HepG2 (cell line): Measurements from ENCODE around the gene FGF2. TPM values are rescaled to one million over a fixed set of nuclear protein-coding genes. Genes with fewer than 3 reads are reported as not detected.

ENCODE experiments used
- AGO2 ChIP-seq: fragments of 200-400 bp; formaldehyde crosslinking; optimal IDR thresholded peaks from 2 replicates; pipeline ENCODE3; 2017; ENCODE audit warnings: mild to moderate bottlenecking, low read depth, low read length, moderate library complexity
- AHR ChIP-seq: IDR thresholded peaks from 2 replicates; pipeline ENCODE4 v1.6.1; 2018; ENCODE audit warnings: missing genetic modification reagents, missing compliant biosample characterization
- CTCF ChIP-seq: sonication (generic); formaldehyde crosslinking; IDR thresholded peaks from 2 replicates; pipeline ENCODE4 v1.5.0; 2020; ENCODE audit warnings: mild to moderate bottlenecking, missing genetic modification reagents, moderate library complexity
- KLF16 ChIP-seq, 2 experiments: sonication (generic) in 1 of 2; formaldehyde crosslinking in 1 of 2; IDR thresholded peaks; 2 replicates each; pipeline versions ENCODE4 v1.6.1 to v1.8.0; 2016 to 2023; ENCODE audit warnings: missing genetic modification reagents in 2 of 2, missing compliant biosample characterization in 1 of 2
- NCOA5 ChIP-seq: sonication (generic); formaldehyde crosslinking; IDR thresholded peaks from 2 replicates; pipeline ENCODE4 v1.4.0; 2020; ENCODE audit warnings: missing genetic modification reagents
- NFIB ChIP-seq: sonication (generic); formaldehyde crosslinking; IDR thresholded peaks from 2 replicates; pipeline ENCODE4 v1.9.0; 2021; ENCODE audit warnings: missing genetic modification reagents, mild to moderate bottlenecking, borderline replicate concordance
- RAD51 ChIP-seq: fragments of 450-650 bp; IDR thresholded peaks from 2 replicates; pipeline ENCODE4 v1.6.1; 2016; ENCODE audit warnings: borderline replicate concordance
- ZBTB25 ChIP-seq: IDR thresholded peaks from 2 replicates; pipeline ENCODE4 v1.6.1; 2018; ENCODE audit warnings: missing genetic modification reagents
- ZBTB37 ChIP-seq: sonication (generic); formaldehyde crosslinking; IDR thresholded peaks from 2 replicates; pipeline ENCODE4 v1.4.0; 2020; ENCODE audit warnings: mild to moderate bottlenecking, missing genetic modification reagents
- ZFP1 ChIP-seq: IDR thresholded peaks from 2 replicates; pipeline ENCODE4 v1.6.1; 2016
- ZNF234 ChIP-seq: sonication (generic); formaldehyde crosslinking; conservative IDR thresholded peaks from 2 replicates; pipeline ENCODE4 v1.5.1; 2020; ENCODE audit warnings: mild to moderate bottlenecking, missing genetic modification reagents
- ZNF496 ChIP-seq: sonication (generic); formaldehyde crosslinking; IDR thresholded peaks from 2 replicates; pipeline ENCODE4 v1.8.1; 2023; ENCODE audit warnings: mild to moderate bottlenecking, moderate library complexity, missing genetic modification reagents; ENCODE audit not compliant: insufficient replicate concordance
- ZNF549 ChIP-seq: sonication (generic); formaldehyde crosslinking; IDR thresholded peaks from 2 replicates; pipeline ENCODE4 v1.5.0; 2020; ENCODE audit warnings: missing genetic modification reagents
- ZNF678 ChIP-seq: sonication (generic); formaldehyde crosslinking; IDR thresholded peaks from 2 replicates; pipeline ENCODE4 v1.4.0; 2020; ENCODE audit warnings: mild to moderate bottlenecking, missing genetic modification reagents
- ZNF878 ChIP-seq: sonication (generic); formaldehyde crosslinking; IDR thresholded peaks from 2 replicates; pipeline ENCODE4 v1.8.1; 2023; ENCODE audit warnings: mild to moderate bottlenecking, missing genetic modification reagents, moderate library complexity
- polyA plus RNA-seq, 8 experiments: library from polyadenylated mRNA; depleted of rRNA in 3 of 8; stranded (reverse) in 7 of 8; unstranded in 1 of 8; fragments of >200 nt; fragmentation: Illumina TruSeq in 4 of 8; extraction: Trizol in 4 of 8; gene quantifications; 2 replicates each; pipeline versions ENCODE4 v1.2.1 to v1.2.3, GENCODE V29; 2011 to 2016; ENCODE audit warnings: low read depth in 4 of 8, missing spikeins in 1 of 8, mixed read lengths in 1 of 8; ENCODE audit not compliant: insufficient read depth in 1 of 8
- total RNA-seq, 5 experiments: library from RNA; depleted of rRNA; stranded (reverse); fragments of >200 nt; fragmentation: Illumina TruSeq; extraction: Trizol; gene quantifications; 2 replicates each; pipeline ENCODE4 v1.2.3, GENCODE V29; 2016; ENCODE audit warnings: low read depth in 1 of 5
- TF ChIP-seq, protein P1 (sequence below): sonication (generic); formaldehyde crosslinking; IDR thresholded peaks from 2 replicates; pipeline ENCODE4 v1.5.0; 2020; ENCODE audit warnings: missing genetic modification reagents, mild to moderate bottlenecking, borderline replicate concordance
- TF ChIP-seq, protein P2 (sequence below): IDR thresholded peaks from 2 replicates; pipeline ENCODE4 v1.6.1; 2016; ENCODE audit warnings: low read depth
- TF ChIP-seq, protein P3 (sequence below): sonication (generic); formaldehyde crosslinking; IDR thresholded peaks from 2 replicates; pipeline ENCODE4 v1.4.0; 2020; ENCODE audit warnings: missing genetic modification reagents

FGF2 gene
- total and polyA plus RNA-seq, 2 of the 13 experiments (the other 11 are each of a cell fraction or from before 2014, with no cell fraction given) = 0.01 to 0.02 TPM

- TF ChIP-seq CTCF (CRISPR knock-in tag) (peak; percentile 15; the same call in 1 of the 2 replicates), ZNF878 (CRISPR knock-in tag) (peak; percentile 74; the same call in 1 of the 2 replicates), NFIB (CRISPR knock-in tag) (0 out of 2 replicates have a peak, but pooled peaks have one; percentile 74), KLF16 (CRISPR knock-in tag; IDR thresholded peaks at IDR 0.05) (no peak), ZNF234 (CRISPR knock-in tag) (no peak), ZFP1 (CRISPR knock-in tag) (no peak; the same call in 1 of the 2 replicates), AGO2 (peak; percentile 96), NCOA5 (no peak), ZBTB25 (no peak), ZNF678 (peak; percentile 64; the same call in 1 of the 2 replicates), RAD51 (no peak), AHR (CRISPR knock-in tag) (peak; percentile 34; the same call in 1 of the 2 replicates), ZNF496 (CRISPR knock-in tag) (no peak), ZNF549 (CRISPR knock-in tag) (no peak), ZBTB37 (CRISPR knock-in tag) (no peak)
- TF ChIP-seq, protein P1, sequence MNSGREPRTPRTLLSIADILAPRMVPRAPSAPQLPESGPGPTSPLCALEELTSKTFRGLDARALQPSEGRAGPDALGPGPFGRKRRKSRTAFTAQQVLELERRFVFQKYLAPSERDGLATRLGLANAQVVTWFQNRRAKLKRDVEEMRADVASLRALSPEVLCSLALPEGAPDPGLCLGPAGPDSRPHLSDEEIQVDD (CRISPR knock-in tag) = peak; percentile 38; the same call in 1 of the 2 replicates
- TF ChIP-seq, protein P2, sequence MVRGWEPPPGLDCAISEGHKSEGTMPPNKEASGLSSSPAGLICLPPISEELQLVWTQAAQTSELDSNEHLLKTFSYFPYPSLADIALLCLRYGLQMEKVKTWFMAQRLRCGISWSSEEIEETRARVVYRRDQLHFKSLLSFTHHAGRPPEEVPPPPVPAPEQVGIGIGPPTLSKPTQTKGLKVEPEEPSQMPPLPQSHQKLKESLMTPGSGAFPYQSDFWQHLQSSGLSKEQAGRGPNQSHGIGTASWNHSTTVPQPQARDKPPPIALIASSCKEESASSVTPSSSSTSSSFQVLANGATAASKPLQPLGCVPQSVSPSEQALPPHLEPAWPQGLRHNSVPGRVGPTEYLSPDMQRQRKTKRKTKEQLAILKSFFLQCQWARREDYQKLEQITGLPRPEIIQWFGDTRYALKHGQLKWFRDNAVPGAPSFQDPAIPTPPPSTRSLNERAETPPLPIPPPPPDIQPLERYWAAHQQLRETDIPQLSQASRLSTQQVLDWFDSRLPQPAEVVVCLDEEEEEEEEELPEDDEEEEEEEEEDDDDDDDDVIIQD = no peak; the same call in 1 of the 2 replicates
- TF ChIP-seq, protein P3, sequence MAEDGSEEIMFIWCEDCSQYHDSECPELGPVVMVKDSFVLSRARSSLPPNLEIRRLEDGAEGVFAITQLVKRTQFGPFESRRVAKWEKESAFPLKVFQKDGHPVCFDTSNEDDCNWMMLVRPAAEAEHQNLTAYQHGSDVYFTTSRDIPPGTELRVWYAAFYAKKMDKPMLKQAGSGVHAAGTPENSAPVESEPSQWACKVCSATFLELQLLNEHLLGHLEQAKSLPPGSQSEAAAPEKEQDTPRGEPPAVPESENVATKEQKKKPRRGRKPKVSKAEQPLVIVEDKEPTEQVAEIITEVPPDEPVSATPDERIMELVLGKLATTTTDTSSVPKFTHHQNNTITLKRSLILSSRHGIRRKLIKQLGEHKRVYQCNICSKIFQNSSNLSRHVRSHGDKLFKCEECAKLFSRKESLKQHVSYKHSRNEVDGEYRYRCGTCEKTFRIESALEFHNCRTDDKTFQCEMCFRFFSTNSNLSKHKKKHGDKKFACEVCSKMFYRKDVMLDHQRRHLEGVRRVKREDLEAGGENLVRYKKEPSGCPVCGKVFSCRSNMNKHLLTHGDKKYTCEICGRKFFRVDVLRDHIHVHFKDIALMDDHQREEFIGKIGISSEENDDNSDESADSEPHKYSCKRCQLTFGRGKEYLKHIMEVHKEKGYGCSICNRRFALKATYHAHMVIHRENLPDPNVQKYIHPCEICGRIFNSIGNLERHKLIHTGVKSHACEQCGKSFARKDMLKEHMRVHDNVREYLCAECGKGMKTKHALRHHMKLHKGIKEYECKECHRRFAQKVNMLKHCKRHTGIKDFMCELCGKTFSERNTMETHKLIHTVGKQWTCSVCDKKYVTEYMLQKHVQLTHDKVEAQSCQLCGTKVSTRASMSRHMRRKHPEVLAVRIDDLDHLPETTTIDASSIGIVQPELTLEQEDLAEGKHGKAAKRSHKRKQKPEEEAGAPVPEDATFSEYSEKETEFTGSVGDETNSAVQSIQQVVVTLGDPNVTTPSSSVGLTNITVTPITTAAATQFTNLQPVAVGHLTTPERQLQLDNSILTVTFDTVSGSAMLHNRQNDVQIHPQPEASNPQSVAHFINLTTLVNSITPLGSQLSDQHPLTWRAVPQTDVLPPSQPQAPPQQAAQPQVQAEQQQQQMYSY (CRISPR knock-in tag) = no peak
These were observed 95.6 kb downstream of the FGF2 start, which contains the start of gene NUDT6 (continued) for GRCh38 chr4:122921971-122922876.
